GM18508 (cell line): ENCODE measurements around the gene TARS3.
"Not testable (repeated sequence)": the region's sequence is repeated elsewhere in the genome, so short reads cannot be mapped to it uniquely, and the experiment has no call there.

Source experiments
- ATAC-seq: cut with Tn5 transposase; IDR thresholded peaks from one replicate; pipeline ENCODE4 v1.9.1; 2021; ENCODE audit warnings: moderate number of reproducible peaks; ENCODE audit not compliant: insufficient read depth, unreplicated experiment

TARS3 gene

DNA sequence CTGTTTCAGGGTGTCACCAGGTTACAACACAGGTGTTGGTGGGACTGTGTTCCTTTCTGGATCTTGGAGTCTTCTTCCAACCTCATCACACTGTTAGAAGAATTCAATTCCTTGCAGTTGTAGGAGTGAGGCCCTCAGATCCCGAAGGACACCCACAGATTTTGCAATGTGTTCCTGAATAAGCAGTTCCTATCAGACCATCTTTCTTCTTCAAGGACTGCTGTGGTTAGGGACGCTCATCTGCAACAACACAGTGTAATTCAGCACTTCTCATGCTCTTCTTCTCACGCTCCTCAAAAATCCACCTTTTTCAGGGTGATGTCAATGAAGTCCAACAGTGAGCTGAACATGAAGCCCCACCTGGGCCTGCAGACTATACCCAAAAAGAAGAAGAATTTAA is 90.9 kb downstream of the TARS3 start:
- ATAC-seq, result no peak

DNA sequence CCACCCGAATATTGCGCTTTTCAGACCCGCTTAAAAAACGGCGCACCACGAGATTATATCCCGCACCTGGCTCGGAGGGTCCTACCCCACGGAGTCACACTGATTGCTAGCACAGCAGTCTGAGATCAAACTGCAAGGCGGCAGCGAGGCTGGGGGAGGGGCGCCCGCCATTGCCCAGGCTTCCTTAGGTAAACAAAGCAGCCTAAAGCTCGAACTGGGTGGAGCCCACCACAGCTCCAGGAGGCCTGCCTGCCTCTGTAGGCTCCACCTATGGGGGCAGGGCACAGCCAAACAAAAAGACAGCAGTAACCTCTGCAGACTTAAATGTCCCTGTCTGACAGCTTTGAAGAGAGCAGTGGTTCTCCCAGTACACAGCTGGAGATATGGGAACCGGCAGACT is 97.5 kb downstream of the TARS3 start:
- ATAC-seq, result not testable (repeated sequence)

DNA sequence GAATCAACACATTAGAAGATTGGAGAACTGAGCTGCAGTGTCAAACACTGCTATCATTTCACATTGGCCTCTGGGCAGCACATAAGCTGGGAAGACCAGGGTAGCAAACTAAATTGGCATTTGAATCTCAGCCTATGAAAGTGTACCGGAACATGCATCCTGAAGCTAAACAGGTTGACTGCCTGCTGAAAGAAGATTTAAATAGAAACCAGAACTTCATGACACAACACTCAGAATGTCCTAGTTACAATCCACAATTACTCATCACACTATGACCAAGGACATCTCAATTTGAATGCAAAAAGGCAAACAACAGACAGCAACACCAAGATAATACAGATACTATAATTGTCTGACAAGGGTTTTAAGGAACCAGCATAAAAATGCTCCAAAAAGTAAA is 98.3 kb downstream of the TARS3 start:
- no peak for ATAC-seq

DNA sequence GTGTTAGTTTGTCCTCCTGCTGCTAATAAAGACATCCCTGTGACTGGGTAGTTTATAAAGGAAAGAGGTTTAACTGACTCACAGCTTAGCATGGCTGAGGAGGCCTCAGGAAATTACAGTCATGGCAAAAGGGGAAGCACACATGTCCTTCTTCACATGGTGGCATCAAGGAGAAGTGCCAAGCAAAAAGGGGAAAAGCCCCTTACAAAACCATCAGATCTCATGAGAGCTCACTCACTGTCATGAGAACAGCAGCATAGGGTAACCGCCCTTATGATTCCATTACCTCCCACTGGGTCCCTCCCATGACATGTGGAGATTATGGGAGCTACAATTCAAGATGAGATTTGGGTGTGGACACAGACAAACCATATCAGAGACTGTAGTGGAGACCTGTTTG is 99.1 kb downstream of the TARS3 start:
- ATAC-seq, result no peak

DNA sequence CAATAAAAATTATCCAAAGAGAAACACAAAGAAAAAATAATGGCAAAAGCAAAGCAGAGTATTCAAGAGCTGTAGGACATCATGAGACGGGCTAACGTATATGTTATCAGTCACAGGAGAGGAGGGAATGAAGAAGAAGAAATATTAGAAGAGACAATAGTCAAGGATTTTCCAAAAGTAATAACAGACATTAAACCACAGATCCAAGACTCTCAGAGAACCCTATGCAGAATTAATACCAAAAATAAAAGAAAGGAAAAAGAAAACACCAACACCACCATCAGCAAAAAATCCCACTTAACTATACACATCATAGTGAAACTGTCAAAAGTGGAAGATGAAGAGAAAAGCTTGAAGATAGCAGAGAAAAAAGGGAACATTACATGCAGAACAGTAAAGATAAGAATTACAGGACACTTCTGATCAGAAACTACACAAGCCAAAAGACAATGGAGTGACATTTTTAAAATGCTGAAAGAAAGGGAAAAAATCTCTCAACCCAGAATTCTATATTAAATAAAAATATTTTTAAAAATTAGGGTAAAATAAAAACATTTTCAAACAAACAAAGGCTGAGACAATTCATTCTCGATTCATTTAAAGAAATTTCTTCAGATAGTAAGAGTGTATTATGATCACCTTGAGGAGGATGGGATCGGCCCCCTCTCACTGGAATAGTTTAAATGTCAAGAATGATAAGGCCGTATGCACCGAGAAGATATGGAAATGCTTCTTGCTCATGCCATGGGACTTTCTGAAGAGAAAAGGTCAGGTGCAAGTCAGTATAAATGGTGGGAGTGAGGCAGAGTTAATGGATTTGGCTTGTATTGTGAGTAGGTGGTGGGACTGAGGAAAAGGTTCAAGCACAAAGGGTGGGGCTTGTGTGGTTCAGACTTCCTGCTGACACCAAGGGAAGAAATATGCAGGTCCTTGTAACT is 100.6 kb downstream of the TARS3 start:
- ATAC-seq, result no peak

DNA sequence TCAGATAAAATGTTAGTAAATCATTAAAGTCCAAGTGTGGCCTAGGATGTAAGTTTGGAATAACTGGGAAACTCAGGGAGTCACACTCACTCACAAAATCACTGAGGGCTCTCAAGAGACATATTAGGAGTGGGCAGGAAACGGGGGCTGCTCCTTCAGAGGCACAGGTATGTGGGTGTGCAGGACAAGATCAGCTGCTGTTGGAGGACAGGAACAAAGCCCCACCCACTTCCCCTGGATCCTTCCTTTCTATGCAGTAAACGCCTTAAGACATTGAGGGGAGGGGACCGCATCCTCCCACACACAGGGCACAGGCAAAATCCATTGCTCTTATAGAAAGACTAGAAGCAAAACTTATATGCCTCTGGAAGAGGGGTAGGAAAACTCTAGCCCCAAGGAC is 102.3 kb downstream of the TARS3 start:
- no peak for ATAC-seq

DNA sequence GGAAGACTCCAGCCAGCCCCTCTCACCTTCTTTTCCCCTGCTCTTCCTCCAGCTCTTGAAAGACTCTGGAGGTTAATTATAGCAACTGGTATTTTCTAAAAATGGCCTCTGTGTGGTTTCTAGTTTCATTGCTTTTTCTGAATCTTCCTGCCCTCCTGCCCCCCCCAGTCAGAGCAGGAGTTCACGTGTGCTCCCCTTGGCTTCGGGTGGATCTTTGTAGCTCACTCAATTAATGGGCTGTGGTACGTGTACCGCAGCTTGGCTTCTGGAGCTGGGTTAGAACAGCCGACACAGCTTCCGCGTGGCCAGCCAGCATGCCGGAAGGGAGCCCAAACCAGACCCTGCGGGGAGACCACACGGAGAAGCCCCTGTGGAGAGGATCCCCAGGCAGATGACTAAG is 103.6 kb downstream of the TARS3 start:
- no peak for ATAC-seq

DNA sequence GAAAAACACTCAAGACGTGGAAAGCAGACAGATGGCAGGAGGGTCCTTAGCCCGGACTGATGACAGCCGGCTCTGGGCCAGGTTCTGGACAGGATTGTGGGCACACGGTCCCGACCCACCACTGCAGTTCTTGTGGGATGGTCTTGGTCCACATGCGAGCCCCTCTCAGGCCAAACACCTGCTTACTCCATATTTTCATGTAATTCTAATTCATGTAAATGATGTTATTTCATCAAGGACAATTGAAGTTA is 104.7 kb downstream of the TARS3 start:
- ATAC-seq, result no peak

DNA sequence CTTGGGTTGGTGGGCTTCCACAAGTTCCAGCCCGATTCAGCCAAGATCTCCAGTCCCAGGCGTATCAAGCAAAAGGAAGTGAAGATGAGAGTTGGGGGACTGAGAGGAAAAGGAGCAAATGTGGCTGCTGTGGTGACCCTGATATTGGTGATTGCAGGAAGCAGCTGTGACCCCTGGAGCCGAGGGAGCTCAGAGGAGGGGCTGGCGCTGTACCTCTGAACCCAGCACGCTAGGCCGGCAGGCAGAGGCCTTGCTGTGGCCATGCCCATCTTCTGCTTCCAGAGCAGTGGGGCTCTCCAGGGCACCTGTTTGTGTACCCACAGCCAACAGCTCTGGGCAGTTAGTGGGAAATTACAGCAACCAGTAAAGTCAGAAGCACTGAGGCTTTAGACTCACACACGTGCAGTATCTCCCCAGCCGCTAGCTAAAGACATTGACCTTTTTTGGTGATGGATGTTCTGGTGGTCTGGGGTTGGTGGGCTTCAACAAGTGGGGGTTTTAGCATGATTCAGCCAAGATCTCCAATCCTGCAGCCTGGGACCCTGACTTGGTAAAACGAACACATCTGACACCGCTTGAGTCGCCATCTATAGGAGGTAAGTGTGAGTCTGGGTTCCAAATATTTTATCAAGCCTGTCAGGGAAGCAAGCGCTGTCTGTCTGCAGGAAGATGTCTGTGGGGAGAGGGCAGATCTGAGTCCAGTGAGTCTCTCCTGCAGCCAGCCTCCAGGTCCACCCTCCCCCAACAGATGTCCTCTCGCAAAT is 105.2 kb downstream of the TARS3 start:
- ATAC-seq, result no peak

DNA sequence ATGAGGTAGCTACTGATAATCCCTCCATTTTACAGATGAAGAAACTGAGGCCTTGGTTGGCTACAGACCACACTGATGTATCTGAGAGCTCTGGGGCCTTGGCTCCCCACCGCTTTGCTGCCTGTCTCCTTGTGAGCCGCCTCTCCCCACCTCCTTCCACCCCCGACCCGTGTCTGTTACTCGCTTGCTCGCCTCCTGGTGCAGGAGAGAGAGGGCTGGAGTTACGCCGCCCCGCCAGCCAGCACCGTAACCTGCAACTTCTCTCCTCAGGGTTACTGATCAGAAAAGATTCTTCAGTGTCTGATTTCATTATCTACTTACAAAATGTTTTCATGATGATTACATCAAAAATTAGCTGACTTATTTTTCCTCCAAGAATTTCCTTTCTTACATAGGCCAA is 106.2 kb downstream of the TARS3 start:
- no peak for ATAC-seq

DNA sequence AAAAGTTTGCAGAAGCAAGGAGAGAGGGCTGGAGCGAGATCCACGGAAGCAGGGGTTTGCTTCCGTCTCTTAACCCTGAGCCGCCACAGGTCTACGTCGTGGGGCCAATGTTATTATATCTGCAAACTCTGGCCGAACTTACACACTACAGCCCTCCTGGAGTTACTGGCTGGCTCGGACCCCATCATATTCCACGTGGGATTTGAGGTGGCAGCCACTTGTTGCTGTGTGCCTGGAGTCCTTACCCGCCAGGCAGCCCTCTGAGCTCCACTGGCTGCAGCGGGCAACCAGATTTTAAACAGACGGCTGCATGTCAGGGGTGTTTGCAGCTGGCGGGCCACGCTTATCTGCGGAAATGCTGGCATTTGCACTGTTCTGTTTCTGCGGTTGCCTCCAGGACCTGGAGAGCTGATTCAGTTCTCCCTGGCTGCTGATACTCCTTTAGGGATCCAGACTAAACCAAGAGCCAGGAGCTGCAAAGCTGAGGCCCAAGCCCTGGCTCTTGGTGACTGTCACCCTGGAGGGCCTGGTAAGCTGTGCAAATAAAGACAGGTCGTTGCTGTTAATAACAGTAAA is 106.8 kb downstream of the TARS3 start:
- ATAC-seq, result no peak

DNA sequence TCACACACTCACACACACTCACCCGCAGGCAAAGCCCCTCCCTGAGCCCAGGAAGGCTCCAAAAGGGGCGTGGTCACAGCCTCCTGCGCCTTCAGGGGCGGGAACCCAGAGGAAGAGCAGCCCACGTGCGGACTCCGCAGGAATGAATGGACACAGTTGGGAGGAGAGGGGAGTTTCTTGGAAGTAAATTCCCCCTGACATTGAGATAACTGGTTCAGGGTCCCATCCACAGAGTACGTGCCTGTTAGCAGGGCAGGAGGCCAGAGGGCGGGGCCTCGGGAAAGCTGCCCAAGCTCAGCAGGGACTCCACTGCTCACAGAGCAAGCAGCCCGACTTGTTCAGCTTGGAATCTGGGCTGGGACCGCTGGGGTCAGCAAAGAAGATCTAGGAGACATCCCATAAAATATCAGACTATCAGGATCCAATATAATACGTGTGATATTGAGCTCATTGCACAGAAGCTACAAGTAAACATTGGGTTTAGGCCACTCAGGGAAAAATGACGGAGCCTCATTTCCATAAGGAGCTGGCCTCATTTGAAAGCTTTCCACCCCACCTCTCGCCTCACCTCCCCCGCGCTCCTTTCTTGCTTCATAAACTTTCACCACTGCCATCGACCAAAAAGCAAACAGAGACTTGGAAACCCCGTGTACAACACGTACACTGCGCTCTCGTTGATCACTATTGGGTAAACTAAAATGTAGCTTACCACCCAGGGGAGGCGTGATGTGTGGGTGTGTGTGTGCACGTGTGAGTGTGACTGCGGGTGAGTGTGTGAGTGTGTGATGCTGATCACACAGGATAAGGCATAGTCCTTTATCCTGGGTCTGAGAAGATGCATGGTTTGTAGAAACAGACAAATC is 108.1 kb downstream of the TARS3 start:
- ATAC-seq, result no peak

DNA sequence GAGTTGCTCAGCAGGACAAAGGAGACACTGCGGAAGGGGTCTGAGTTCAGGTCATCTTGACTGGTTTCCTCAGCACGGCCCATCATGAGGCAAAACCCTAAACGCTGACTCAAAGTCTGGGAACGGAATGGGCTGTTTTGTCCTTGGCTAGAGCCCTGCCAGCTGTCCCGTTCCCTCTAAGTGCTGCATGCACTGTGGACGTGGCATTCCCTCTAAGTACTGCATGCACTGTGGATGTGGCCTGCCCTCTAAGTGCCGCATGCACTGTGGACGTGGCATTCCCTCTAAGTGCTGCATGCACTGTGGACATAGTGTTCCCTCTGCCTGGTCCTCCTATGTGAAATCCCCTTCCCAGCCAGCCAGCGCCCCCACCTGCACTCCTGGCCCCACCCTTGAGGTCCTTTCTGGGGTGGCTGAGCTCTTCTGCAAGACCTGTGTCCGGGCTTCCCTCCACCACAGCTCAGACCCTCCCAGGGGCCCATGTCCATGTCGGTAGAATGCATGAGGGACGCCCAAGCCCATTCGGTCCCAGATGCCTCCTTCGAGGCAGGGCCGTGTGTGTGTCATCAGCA is 108.8 kb downstream of the TARS3 start:
- no peak for ATAC-seq

DNA sequence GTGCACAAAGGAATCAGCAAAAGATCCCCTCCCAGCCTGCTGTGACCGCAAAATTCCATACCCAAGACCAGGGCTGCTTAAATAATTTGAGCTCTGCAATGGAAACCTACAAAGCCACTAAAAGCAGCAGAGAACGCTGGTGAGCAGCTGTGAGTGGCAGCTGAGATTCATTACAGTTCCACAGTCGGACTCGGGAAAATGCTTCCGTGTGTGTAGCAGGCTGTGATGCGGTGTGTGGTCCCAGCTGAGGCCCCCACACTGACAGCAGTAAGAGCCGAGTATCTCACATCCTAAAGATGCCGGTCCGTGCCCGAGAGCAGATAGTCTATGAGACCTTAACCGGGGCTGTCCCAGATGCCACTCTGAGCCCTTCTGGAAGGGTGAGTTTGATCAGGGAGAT is 109.5 kb downstream of the TARS3 start:
- no peak for ATAC-seq

DNA sequence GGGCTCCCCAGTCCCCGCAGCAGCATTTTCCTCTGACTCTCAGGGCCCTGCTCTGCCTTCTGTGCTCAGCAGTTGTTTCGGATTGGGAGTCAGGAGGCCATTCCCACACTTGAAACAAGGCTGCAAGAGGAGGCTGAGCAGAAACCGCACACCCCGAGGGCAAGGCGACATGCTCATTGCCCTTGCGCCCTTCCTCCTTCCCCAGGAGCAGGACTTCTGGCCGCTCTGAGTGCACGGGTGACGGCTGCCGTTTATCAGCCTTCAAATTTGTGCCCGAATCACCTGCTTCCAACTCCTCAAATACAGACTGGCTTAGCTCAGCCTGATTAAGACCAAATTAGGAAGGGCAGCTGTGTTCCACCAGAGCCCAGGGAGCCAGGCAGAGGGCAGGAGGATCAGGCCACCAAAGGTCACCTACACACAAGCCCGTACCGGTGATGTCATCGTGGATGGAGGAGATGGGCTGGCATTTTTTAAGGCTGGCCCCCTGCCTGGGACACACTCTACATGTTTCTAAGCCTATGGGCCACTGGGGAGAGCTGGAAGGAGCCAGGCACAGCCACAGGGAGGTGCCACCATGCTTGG is 110.2 kb downstream of the TARS3 start:
- ATAC-seq, result no peak

DNA sequence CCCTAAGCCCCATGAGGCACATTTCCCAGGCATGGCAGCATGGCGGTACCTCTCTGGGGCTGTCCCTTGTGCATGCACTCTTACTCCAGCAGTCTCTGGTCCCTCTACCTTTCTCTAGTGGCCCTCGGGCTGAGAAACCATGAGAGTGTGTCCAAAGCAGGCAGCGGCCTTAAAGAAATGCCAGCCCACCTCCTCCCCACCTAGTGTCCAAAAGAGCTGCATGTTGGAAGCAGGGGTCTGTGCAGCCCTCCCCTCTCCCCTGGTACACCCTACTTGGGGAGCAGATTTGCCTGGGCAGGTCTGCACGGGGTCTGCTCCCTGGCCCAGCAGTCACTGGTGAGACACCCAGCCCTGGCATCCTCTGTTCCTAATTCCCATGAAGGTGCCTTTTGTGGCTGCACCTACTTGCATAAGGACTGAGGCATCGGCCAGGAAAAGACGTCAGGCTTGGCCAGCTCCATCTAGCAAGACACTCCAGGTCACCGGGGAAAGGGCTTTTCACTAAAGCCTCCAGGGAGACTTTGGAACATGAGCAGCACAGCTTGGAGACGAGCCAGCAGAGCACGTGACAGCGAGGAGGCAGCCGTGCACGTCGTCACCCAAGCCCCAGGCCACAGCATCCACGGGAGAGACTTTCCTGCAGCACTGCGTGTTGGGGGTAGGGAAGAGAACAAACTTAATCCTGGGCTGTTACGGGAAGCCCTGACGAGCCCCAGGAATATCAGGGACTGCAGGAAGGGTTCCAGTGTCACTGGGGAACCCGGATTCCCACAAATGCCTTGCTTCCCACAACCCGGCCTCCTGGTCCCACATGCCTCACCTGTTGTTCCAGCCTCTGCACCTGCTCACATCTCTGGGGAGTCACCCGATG is 110.9 kb downstream of the TARS3 start:
- no peak for ATAC-seq

DNA sequence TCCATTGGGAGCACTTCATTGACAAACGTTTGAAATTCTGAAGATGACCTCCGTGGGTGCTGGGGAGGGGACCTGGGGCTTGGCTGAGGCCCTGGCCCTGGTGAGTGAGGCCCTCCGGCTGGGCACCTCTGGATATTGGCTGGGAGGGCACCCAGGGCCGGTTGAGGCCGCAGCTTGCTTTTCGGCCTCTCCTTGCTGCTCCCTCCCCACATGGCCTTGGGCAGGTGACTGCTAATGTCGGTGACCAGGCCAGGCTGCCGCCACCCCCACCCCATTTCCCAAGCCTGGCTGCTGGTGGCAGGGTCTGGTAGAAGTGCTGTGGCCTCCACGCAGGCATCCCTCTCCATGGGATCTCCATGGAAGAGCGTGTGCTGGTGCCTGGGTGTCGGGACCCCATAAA is 111.6 kb downstream of the TARS3 start:
- no peak for ATAC-seq

DNA sequence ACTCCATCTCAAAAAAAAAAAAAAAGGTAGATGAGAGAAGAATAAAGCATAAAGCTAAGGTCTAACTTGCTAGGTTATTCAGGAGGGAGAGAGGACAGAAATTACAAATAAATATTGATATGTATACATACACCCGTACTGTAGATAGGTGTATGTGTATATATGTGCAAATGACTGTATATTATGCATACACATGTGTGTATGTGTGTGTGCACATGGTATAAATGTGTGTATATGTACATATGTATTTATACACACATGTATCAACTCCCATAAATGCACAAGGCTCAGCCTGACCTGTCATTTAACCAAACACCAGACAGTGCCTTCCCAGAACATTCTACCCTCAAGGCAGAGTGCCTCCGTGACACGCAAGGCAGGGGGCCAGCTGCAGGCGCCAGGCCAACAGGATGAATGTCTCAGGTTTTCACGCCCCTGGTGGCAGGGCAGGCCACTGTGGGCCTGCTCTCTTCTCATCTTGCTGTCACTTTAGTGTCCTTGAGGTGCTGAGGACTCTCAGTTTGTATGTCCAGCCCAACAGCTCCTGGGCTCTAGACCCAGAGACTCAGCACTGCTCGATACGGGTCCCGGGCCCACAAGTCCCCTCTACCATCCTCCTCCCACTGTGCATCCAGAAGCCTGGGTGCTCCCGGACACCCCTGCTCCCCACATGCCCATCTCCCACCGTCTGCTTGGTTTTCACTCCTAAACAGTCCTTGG is 112.5 kb downstream of the TARS3 start:
- no peak for ATAC-seq
